ENCODE data around the gene COG5. TPM values are rescaled to one million over a fixed set of nuclear protein-coding genes. Genes with fewer than 3 reads are reported as not detected.

Gene COG5
- total RNA-seq, 1 experiment from 2014 or later = 20.2 TPM

GRCh38 chr7:107228291-107228690 is 335.4 kb downstream of the COG5 start:
- Histone ChIP-seq H3K4me2 (ENCODE audit: insufficient read depth, insufficient read length, low read length) (no peak overlapping the region), H2BK20ac (ENCODE audit: low read depth, low read length, poor library complexity, severe bottlenecking) (no peak overlapping the region), H4K8ac (replicated peaks; ENCODE audit: insufficient read length, low read depth, low read length) (no peak overlapping the region), H2BK5ac (ENCODE audit: insufficient read length, low read length) (no peak overlapping the region), H3K4ac (ENCODE audit: low read depth, low read length) (no peak overlapping the region), H3K14ac (ENCODE audit: insufficient read depth, low read length) (no peak overlapping the region), H4K20me1 (ENCODE audit: control insufficient read depth, insufficient read depth, insufficient read length) (no peaks in the 10 kb centered on the region), H2BK120ac (ENCODE audit: low read depth, low read length, poor library complexity, severe bottlenecking) (no peak overlapping the region), H2AK5ac (ENCODE audit: insufficient read length, low read length) (no peak overlapping the region), H2BK15ac (ENCODE audit: low read depth, low read length) (no peak overlapping the region), H4K91ac (ENCODE audit: insufficient read length, low read depth, low read length) (no peak overlapping the region), H2AFZ (ENCODE audit: low read length) (no peak overlapping the region), H2BK12ac (ENCODE audit: insufficient read length, low read depth, low read length) (no peak overlapping the region), H3K9me3 (ENCODE audit: control insufficient read depth, low read depth, low read length) (no peaks in the 10 kb centered on the region), H3K79me1 (ENCODE audit: insufficient read depth, low read depth, low read length, poor library complexity, severe bottlenecking) (no peaks in the 10 kb centered on the region), H3K23ac (ENCODE audit: insufficient read length, low read depth, low read length) (no peak overlapping the region), H3K9ac (ENCODE audit: extremely low read depth, insufficient read length, low read length) (no peak overlapping the region), H3K4me1 (ENCODE audit: insufficient read depth, low read length) (peaks cover 2% of the 10 kb centered on the region; the same call in 1 of the 2 replicates), H4K5ac (ENCODE audit: insufficient read length, low read depth, low read length) (no peak overlapping the region), H3K27me3 (ENCODE audit: insufficient read depth, low read length) (no peaks in the 10 kb centered on the region), H3K18ac (ENCODE audit: insufficient read length, low read depth, low read length) (no peak overlapping the region), H3T11ph (ENCODE audit: low read length) (no peak overlapping the region), H3K56ac (ENCODE audit: insufficient read length, low read depth, low read length) (no peak overlapping the region), H3K23me2 (ENCODE audit: insufficient read length, low read depth, low read length, poor library complexity, severe bottlenecking) (no peaks in the 10 kb centered on the region), H3K79me2 (ENCODE audit: insufficient read depth, low read length) (no peaks in the 10 kb centered on the region), H3K27ac (ENCODE audit: insufficient read length, low read depth, low read length) (no peak overlapping the region)
- WGBS (ENCODE audit: extremely low coverage, insufficient read length, low lambda C conversion rate) = no CpG with 5 or more reads among the region's 2 CpGs
- no peak for TF ChIP-seq CTCF (conservative IDR thresholded peaks at IDR 0.05)
- peaks cover 3% of the 10 kb centered on the region in 2 experiments for H3K4me1 Mint-ChIP-seq
- no peaks in the 10 kb centered on the region for H3K9me3 Mint-ChIP-seq
- no peaks in the 10 kb centered on the region for H3K27me3 Mint-ChIP-seq (ENCODE audit: low read depth)
- H3K36me3 Mint-ChIP-seq (ENCODE audit: insufficient read depth in 1 of 3, low read depth in 3 of 3) = peaks cover 0 to 17% (median 0%) of the 10 kb centered on the region in 3 experiments; a peak in 1 of 7 replicates
- H3K4me3 Mint-ChIP-seq = no peak overlapping the region
- no peak for DNase-seq
- H3K27ac Mint-ChIP-seq = no peak overlapping the region

Measured in H9 (cell line).